ENCODE data around the gene STK39. TPM values are rescaled to one million over a fixed set of nuclear protein-coding genes. Genes with fewer than 3 reads are reported as not detected.

The STK39 gene
- total and polyA plus RNA-seq, 9 of the 15 experiments (the other 6 are each of a cell fraction or from before 2014, with no cell fraction given), result 0.19 to 0.76 (median 0.51) TPM

GRCh38 chr2:168212866-168213265 is 34.5 kb downstream of the STK39 start:
- Histone ChIP-seq H3K27ac (ENCODE audit: extremely low read depth, low read depth, low read length) (no peak overlapping the region), H3K27me3 (ENCODE audit: control insufficient read depth in 2 of 2, insufficient read depth in 2 of 2, low read length in 2 of 2) (peaks cover 0 to 8% of the 10 kb centered on the region in 2 experiments; a peak in 1 of 5 replicates), H3K79me2 (ENCODE audit: control insufficient read depth, insufficient read depth, low read length) (no peaks in the 10 kb centered on the region), H3K4me2 (ENCODE audit: insufficient read depth, low read length) (no peak overlapping the region), H3K4me1 (replicated peaks in 1 of 2; ENCODE audit: control insufficient read depth in 2 of 2, insufficient read depth in 2 of 2, low read length in 2 of 2) (no peaks in the 10 kb centered on the region; a peak in 1 of 5 replicates), H2AFZ (ENCODE audit: low read depth, low read length) (no peak overlapping the region), H4K20me1 (replicated peaks; ENCODE audit: control insufficient read depth, insufficient read depth, low read length) (no peaks in the 10 kb centered on the region), H3K9me1 (ENCODE audit: control insufficient read depth, insufficient read depth, low read length) (no peaks in the 10 kb centered on the region), H3K36me3 (ENCODE audit: control insufficient read depth, insufficient read depth, low read length) (no peaks in the 10 kb centered on the region), H3K9me3 (replicated peaks; ENCODE audit: control insufficient read depth, insufficient read depth, low read depth, low read length) (no peaks in the 10 kb centered on the region), H3K9ac (ENCODE audit: insufficient read depth in 1 of 2, low read depth in 2 of 2, low read length in 2 of 2) (no peak overlapping the region), H3K4me3 (no peak overlapping the region)
- 1% methylated on average over 3 of the region's 3 CpGs for WGBS (ENCODE audit: insufficient coverage, low coverage, missing lambda C conversion rate)
- CTCF ChIA-PET (ENCODE audit: low intra/inter-chr PET ratio), result no interaction called here
- BruUV-seq (replicated peaks), result no TSS peak
- intact Hi-C loops (cut with micrococcal nuclease), result no loop called here
- no peak for FAIRE-seq
- TF ChIP-seq HDAC1 (IDR thresholded peaks at IDR 0.05), result no peak
- POLR2A ChIA-PET, result no interaction called here
- DNase-seq (ENCODE audit: extremely low read depth in 1 of 4, low spot score in 3 of 4), result no peak
- in situ Hi-C loops (cut with MboI), result no loop called here
- no peak for ATAC-seq

DNA sequence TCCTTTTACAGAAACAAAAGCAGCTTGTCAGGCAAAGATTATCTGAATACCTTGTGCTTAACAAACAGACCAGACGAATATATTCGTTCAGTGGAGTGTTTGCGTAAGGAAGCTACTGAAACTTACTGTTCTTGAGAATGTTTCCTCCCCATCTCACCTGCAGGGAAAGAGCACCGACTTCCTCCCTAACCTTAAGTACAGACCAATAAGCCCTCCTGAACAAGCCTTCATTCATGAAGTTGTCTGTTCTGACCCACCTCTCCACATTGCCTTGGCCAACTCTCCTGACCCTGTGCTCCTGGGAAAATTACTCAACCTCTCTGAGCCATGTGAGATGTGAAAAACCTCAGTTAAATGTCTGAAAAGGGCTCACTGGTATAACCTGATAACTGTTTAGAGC is 35.2 kb downstream of the STK39 start:
- Histone ChIP-seq H2AFZ (ENCODE audit: low read depth, low read length) (no peak overlapping the region), H3K27me3 (ENCODE audit: control insufficient read depth in 2 of 2, insufficient read depth in 2 of 2, low read length in 2 of 2) (peaks cover 0 to 8% of the 10 kb centered on the region in 2 experiments; a peak in 1 of 5 replicates), H3K4me3 (no peak overlapping the region), H3K4me1 (replicated peaks in 1 of 2; ENCODE audit: control insufficient read depth in 2 of 2, insufficient read depth in 2 of 2, low read length in 2 of 2) (no peaks in the 10 kb centered on the region; a peak in 1 of 5 replicates), H3K9me3 (replicated peaks; ENCODE audit: control insufficient read depth, insufficient read depth, low read depth, low read length) (no peaks in the 10 kb centered on the region), H3K79me2 (ENCODE audit: control insufficient read depth, insufficient read depth, low read length) (no peaks in the 10 kb centered on the region), H3K4me2 (ENCODE audit: insufficient read depth, low read length) (no peak overlapping the region), H4K20me1 (replicated peaks; ENCODE audit: control insufficient read depth, insufficient read depth, low read length) (no peaks in the 10 kb centered on the region), H3K9me1 (ENCODE audit: control insufficient read depth, insufficient read depth, low read length) (no peaks in the 10 kb centered on the region), H3K36me3 (ENCODE audit: control insufficient read depth, insufficient read depth, low read length) (no peaks in the 10 kb centered on the region), H3K27ac (ENCODE audit: extremely low read depth, low read depth, low read length) (no peak overlapping the region), H3K9ac (ENCODE audit: insufficient read depth in 1 of 2, low read depth in 2 of 2, low read length in 2 of 2) (no peak overlapping the region)
- FAIRE-seq, result no peak
- WGBS (ENCODE audit: insufficient coverage, low coverage, missing lambda C conversion rate), result 0% methylated on average over 4 of the region's 4 CpGs
- no TSS peak for BruUV-seq (replicated peaks)
- no peak for DNase-seq (ENCODE audit: extremely low read depth in 1 of 4, low spot score in 3 of 4)
- TF ChIP-seq FUS (optimal IDR thresholded peaks at IDR 0.05; ENCODE audit: low read depth, low read length), result no peak
- no peak for TF ChIP-seq CBX8 (IDR thresholded peaks at IDR 0.05; ENCODE audit: borderline replicate concordance, extremely low read depth, low read depth, low read length, poor library complexity, severe bottlenecking)
- TF ChIP-seq RNF2 (IDR thresholded peaks at IDR 0.05), result no peak
- no peak for TF ChIP-seq ZNF830 (CRISPR knock-in tag; IDR thresholded peaks at IDR 0.05)
- no peak for TF ChIP-seq ZNF445 (CRISPR knock-in tag; IDR thresholded peaks at IDR 0.05; ENCODE audit: low read depth)
- TF ChIP-seq CHD1 (IDR thresholded peaks at IDR 0.05; ENCODE audit: low read length), result no peak
- TF ChIP-seq GABPB1 (CRISPR knock-in tag; IDR thresholded peaks at IDR 0.05), result no peak
- ATAC-seq, result no peak
- CTCF ChIA-PET (ENCODE audit: low intra/inter-chr PET ratio), result no interaction called here
- POLR2A ChIA-PET, result no interaction called here
- in situ Hi-C loops (cut with MboI) (no loop called here), intact Hi-C loops (cut with micrococcal nuclease) (no loop called here)

Data from K562 (cell line).